Measurements from ENCODE around the gene LSM6.

GRCh38 chr4:146235654-146236177, 60.2 kb downstream of the LSM6 start:
- TF ChIP-seq POLR2A (IDR thresholded peaks at IDR 0.05): no peak
- TF ChIP-seq CTCF (IDR thresholded peaks at IDR 0.05 in 8 of 11, conservative IDR thresholded peaks at IDR 0.05 in 3 of 11): no peak
- no peak for TF ChIP-seq POLR2AphosphoS5 (IDR thresholded peaks at IDR 0.05)
